ENCODE measurements around the gene ARL3.

DNA sequence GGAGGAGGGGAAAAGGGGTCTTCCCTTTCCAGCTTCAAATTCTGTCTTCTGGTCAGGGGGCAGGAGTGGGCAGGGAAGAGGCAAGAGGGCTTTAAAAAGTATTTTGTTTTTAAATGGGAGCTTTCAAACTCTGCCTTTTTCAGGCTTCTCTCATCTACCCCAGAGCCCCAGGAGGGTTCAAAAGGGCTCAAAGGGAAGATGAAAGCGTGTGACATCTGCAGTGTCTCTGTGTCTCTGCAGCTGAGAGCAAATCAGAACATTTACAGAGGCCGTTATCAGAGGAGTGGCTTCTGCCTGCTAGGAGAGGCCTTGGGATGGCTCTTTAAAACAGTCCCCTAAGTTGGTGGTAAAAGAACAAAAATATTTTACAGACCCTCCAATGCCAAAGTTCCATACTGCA is 39.6 kb downstream of the ARL3 start:
- TF ChIP-seq, protein P1, sequence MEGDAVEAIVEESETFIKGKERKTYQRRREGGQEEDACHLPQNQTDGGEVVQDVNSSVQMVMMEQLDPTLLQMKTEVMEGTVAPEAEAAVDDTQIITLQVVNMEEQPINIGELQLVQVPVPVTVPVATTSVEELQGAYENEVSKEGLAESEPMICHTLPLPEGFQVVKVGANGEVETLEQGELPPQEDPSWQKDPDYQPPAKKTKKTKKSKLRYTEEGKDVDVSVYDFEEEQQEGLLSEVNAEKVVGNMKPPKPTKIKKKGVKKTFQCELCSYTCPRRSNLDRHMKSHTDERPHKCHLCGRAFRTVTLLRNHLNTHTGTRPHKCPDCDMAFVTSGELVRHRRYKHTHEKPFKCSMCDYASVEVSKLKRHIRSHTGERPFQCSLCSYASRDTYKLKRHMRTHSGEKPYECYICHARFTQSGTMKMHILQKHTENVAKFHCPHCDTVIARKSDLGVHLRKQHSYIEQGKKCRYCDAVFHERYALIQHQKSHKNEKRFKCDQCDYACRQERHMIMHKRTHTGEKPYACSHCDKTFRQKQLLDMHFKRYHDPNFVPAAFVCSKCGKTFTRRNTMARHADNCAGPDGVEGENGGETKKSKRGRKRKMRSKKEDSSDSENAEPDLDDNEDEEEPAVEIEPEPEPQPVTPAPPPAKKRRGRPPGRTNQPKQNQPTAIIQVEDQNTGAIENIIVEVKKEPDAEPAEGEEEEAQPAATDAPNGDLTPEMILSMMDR (IDR thresholded peaks at IDR 0.05) = no peak
- no peak for TF ChIP-seq ZFX (IDR thresholded peaks at IDR 0.05; ENCODE audit: borderline replicate concordance)
